K562 (cell line): Measurements from ENCODE around the gene TSHR. TPM values are rescaled to one million over a fixed set of nuclear protein-coding genes. Genes with fewer than 3 reads are reported as not detected.

Source experiments
- ATAC-seq: fragments of 200-7000 bp; cut with Tn5 transposase; 3 replicates; pipeline ENCODE4 v1.9.1; 2020; ENCODE audit warnings: moderate library complexity
- BruUV-seq: library from RNA; stranded (reverse); fragments of 400-500 nt; replicated peaks from 2 replicates; lab custom pipeline; 2021; lab: Mats Ljungman, UMichigan
- CTCF ChIA-PET: fragments of 300-600 bp; formaldehyde crosslinking; extraction: SDS; loops from one replicate; lab custom pipeline; 2021; ENCODE audit warnings: low intra/inter-chr PET ratio; lab: Yijun Ruan, JAX
- POLR2A ChIA-PET: fragments of 300-600, 350-650 bp; sonication (Branson Sonifier 250); formaldehyde crosslinking; extraction: SDS; loops from one replicate; lab custom pipeline; 2021; ENCODE audit warnings: antibody characterized with exemption, inconsistent platforms; lab: Yijun Ruan, JAX
- DNase-seq, 4 experiments: peaks; one replicate each; pipeline versions ENCODE4 v3.0.0 to v3.0.0-alpha.2; 2011 to 2018; ENCODE audit warnings: low spot score in 3 of 4, mixed read lengths in 3 of 4; ENCODE audit errors: extremely low read depth in 1 of 4
- FAIRE-seq: peaks from 2 replicates; lab custom pipeline; 2011; peaks lifted over from hg19 to GRCh38; lab: Jason Lieb, UNC
- H2AFZ ChIP-seq: 2 replicates; pipeline ENCODE4 v1.6.0; 2011; ENCODE audit warnings: low read depth, low read length, control low read depth, inconsistent platforms
- H3K27ac ChIP-seq: fragments of 200-600 bp; 3 replicates; pipeline ENCODE4 v1.8.0; 2011; ENCODE audit warnings: low read depth, mild to moderate bottlenecking, control low read depth, inconsistent platforms, low read length, moderate library complexity, mixed read lengths; ENCODE audit errors: extremely low read depth
- H3K27me3 ChIP-seq, 2 experiments: fragments of 300-600 bp in 1 of 2; 2 replicates in 1 of 2; 3 replicates in 1 of 2; pipeline versions ENCODE4 v1.6.0 to v1.8.0; 2011; ENCODE audit warnings: inconsistent platforms in 2 of 2, low read length in 2 of 2, mild to moderate bottlenecking in 1 of 2, mixed read lengths in 1 of 2, moderate library complexity in 1 of 2; ENCODE audit not compliant: control insufficient read depth in 2 of 2, insufficient read depth in 2 of 2
- H3K36me3 ChIP-seq: fragments of 300-600 bp; 3 replicates; pipeline ENCODE4 v1.8.0; 2011; ENCODE audit warnings: mild to moderate bottlenecking, low read length, inconsistent platforms; ENCODE audit not compliant: control insufficient read depth, insufficient read depth
- H3K4me1 ChIP-seq, 2 experiments: fragments of 200-600 bp in 1 of 2; replicated peaks in 1 of 2; 2 replicates in 1 of 2; 3 replicates in 1 of 2; pipeline versions ENCODE4 v1.5.1 to v1.8.0; 2011; ENCODE audit warnings: inconsistent platforms in 2 of 2, low read length in 2 of 2, mild to moderate bottlenecking in 1 of 2, mixed read lengths in 1 of 2, moderate library complexity in 1 of 2; ENCODE audit not compliant: control insufficient read depth in 2 of 2, insufficient read depth in 2 of 2
- H3K4me2 ChIP-seq: 2 replicates; pipeline ENCODE4 v1.6.1; 2011; ENCODE audit warnings: low read length, control low read depth, inconsistent platforms, mixed read lengths; ENCODE audit not compliant: insufficient read depth
- H3K4me3 ChIP-seq: fragments of 200-600 bp; sonication (generic), shearing (Covaris generic); 2 replicates; pipeline ENCODE4 v1.5.1; 2016; ENCODE audit warnings: control low read depth, inconsistent platforms
- H3K79me2 ChIP-seq: fragments of 200-600 bp; 3 replicates; pipeline ENCODE4 v1.8.0; 2011; ENCODE audit warnings: low read length, inconsistent platforms; ENCODE audit not compliant: control insufficient read depth, insufficient read depth
- H3K9ac ChIP-seq, 2 experiments: 2 replicates each; pipeline versions ENCODE4 v1.6.0 to v1.6.1; 2011; ENCODE audit warnings: low read depth in 2 of 2, low read length in 2 of 2, control low read depth in 1 of 2, inconsistent platforms in 1 of 2, mild to moderate bottlenecking in 1 of 2, mixed read lengths in 1 of 2; ENCODE audit not compliant: insufficient read depth in 1 of 2
- H3K9me1 ChIP-seq: one replicate; pipeline ENCODE4 v1.6.0; 2011; ENCODE audit warnings: inconsistent platforms, mild to moderate bottlenecking, low read length, moderate library complexity; ENCODE audit not compliant: control insufficient read depth, insufficient read depth
- H3K9me3 ChIP-seq: replicated peaks from 2 replicates; pipeline ENCODE4 v1.5.1; 2011; ENCODE audit warnings: low read depth, low read length, inconsistent platforms; ENCODE audit not compliant: control insufficient read depth, insufficient read depth
- H4K20me1 ChIP-seq: replicated peaks from 2 replicates; pipeline ENCODE4 v1.6.1; 2011; ENCODE audit warnings: low read length, inconsistent platforms, mixed read lengths; ENCODE audit not compliant: control insufficient read depth, insufficient read depth
- ARID2 ChIP-seq: fragments of 450-650 bp; IDR thresholded peaks from 2 replicates; pipeline ENCODE4 v1.6.1; 2017; ENCODE audit warnings: antibody characterized with exemption, mild to moderate bottlenecking
- ARID3A ChIP-seq: IDR thresholded peaks from 2 replicates; pipeline ENCODE4 v1.6.1; 2012; ENCODE audit warnings: low read depth, low read length, improper control_type of control experiment, borderline replicate concordance
- GTF2B ChIP-seq: IDR thresholded peaks from 2 replicates; pipeline ENCODE4 v1.6.1; 2011; ENCODE audit not compliant: insufficient read length; ENCODE audit errors: extremely low read depth
- SPI1 ChIP-seq: IDR thresholded peaks from 2 replicates; pipeline ENCODE4 v1.6.1; 2011; ENCODE audit warnings: low read depth, low read length, control low read depth, borderline replicate concordance
- SRSF9 ChIP-seq: fragments of 200-400 bp; formaldehyde crosslinking; IDR thresholded peaks from 2 replicates; pipeline ENCODE4 v1.6.1; 2017; ENCODE audit warnings: low read depth, low read length, borderline replicate concordance
- UBTF ChIP-seq, 2 experiments: IDR thresholded peaks; 2 replicates each; pipeline ENCODE4 v1.6.1; 2012; ENCODE audit warnings: improper control_type of control experiment in 2 of 2, low read depth in 2 of 2, low read length in 2 of 2, borderline replicate concordance in 1 of 2
- ZC3H11A ChIP-seq: IDR thresholded peaks from 2 replicates; pipeline ENCODE4 v1.6.1; 2012; ENCODE audit warnings: low read depth, low read length, improper control_type of control experiment
- ZNF444 ChIP-seq: fragments of 250-450 bp; sonication (Bioruptor Pico); IDR thresholded peaks from 2 replicates; pipeline ENCODE4 v1.4.0; 2020; ENCODE audit warnings: mild to moderate bottlenecking, moderate library complexity
- ZNF75A ChIP-seq: fragments of 450-650 bp; formaldehyde crosslinking; IDR thresholded peaks from 2 replicates; pipeline ENCODE4 v1.4.0; 2020; ENCODE audit warnings: mild to moderate bottlenecking
- WGBS: fragments of 100-300 bp; shearing (Covaris generic); methylation state at CpG from one replicate; pipeline ENCODE4 v1.1.6; 2016; ENCODE audit warnings: low coverage, mixed read lengths; ENCODE audit not compliant: insufficient coverage; ENCODE audit errors: missing lambda C conversion rate; 5-methylcytosine and 5-hydroxymethylcytosine counted together
- in situ Hi-C: fragments of 300-500 bp; cut with MboI; formaldehyde crosslinking; loops from 4 replicates; pipeline ENCODE4 v1.15.0; 2018; ENCODE audit warnings: inconsistent platforms, mixed read lengths
- intact Hi-C: fragments of 100-400 bp; cut with micrococcal nuclease; formaldehyde crosslinking; loops from 2 replicates; pipeline ENCODE4 v1.14.2; 2022
- polyA plus RNA-seq, 8 experiments: library from polyadenylated mRNA; depleted of rRNA in 4 of 8; stranded (reverse) in 5 of 8; unstranded in 3 of 8; fragments of >200 nt; fragmentation: Nextera tagmentation in 2 of 8; fragmentation: Illumina TruSeq in 1 of 8; extraction: Ambion mirVana in 2 of 8; extraction: Trizol in 1 of 8; gene quantifications; 2 replicates each; pipeline versions ENCODE4 v1.2.1 to v1.2.3, GENCODE V29; 2011 to 2014; ENCODE audit warnings: inconsistent platforms in 1 of 8, missing spikeins in 1 of 8
- total RNA-seq, 7 experiments: library from RNA; depleted of rRNA in 6 of 7; stranded (reverse); fragments of >200 nt in 6 of 7; fragmentation: Illumina TruSeq in 2 of 7; extraction: Trizol in 2 of 7; gene quantifications; 2 replicates each; pipeline versions ENCODE4 v1.2.1 to v1.2.3, GENCODE V29; 2011 to 2021; ENCODE audit warnings: low replicate concordance in 1 of 7

Gene TSHR
- total and polyA plus RNA-seq, 9 of the 15 experiments (the other 6 are each of a cell fraction or from before 2014, with no cell fraction given) = 0.01 to 0.10 TPM; not detected in 7

- H3K27ac ChIP-seq = no peak overlapping the region
- intact Hi-C loops = loop anchor here (10.0 kb wide), 1 partner anchor 305 kb away; no protein-coding TSS in a partner anchor
- ChIA-PET CTCF (no interaction called here), POLR2A (no interaction called here)
- no peaks in the 10 kb centered on the region for H3K9me1 ChIP-seq
- no peaks in the 10 kb centered on the region for H3K79me2 ChIP-seq
- H3K4me2 ChIP-seq = no peak overlapping the region
- H2AFZ ChIP-seq = no peak overlapping the region
- DNase-seq (no peak), ATAC-seq (no peak), FAIRE-seq (no peak)
- in situ Hi-C loops = loop anchor here (5.0 kb wide), 1 partner anchor 103 kb away; no protein-coding TSS in a partner anchor
- BruUV-seq = no TSS peak
- no peaks in the 10 kb centered on the region for H3K36me3 ChIP-seq
- no peak overlapping the region for H3K9ac ChIP-seq
- no peak overlapping the region for H3K4me3 ChIP-seq
- no peaks in the 10 kb centered on the region for H4K20me1 ChIP-seq
- no peaks in the 10 kb centered on the region for H3K9me3 ChIP-seq
- WGBS = 0% methylated on average over 4 of the region's 4 CpGs
- peaks cover 0 to 5% of the 10 kb centered on the region in 2 experiments; a peak in 1 of 5 replicates for H3K27me3 ChIP-seq
- H3K4me1 ChIP-seq = peaks cover 0 to 9% of the 10 kb centered on the region in 2 experiments; a peak in 3 of 5 replicates
- TF ChIP-seq ARID2 (no peak), SRSF9 (no peak), SPI1 (no peak), ARID3A (no peak), UBTF (IDR thresholded peaks at IDR 0.05; ENCODE audit: borderline replicate concordance in 1 of 2, low read depth in 2 of 2, low read length in 2 of 2) (no peak), ZNF75A (no peak), GTF2B (no peak), ZC3H11A (no peak), ZNF444 (no peak)
Observed at GRCh38 chr14:80959496-80959895, 4.1 kb downstream of the TSHR start.
